ENCODE data around the gene LPAR6.

LPAR6 gene

DNA sequence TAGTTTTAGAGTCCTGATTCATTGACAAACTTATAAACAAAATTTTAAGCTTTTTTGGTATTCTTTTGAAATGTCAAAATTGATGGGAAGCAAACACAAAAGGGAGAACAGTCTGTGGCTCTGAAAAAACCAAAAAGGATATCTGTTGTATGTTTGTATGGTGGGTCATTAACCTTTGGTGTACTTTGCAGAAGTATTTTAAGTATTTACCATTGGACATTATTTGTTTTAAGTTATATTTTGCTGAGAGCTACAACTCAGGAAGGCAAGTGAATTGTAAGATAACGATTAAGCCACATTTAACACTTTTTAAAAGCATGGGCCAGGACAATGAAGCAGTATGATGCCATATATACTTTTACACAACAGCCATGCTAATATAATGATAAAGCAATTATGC is 15.2 kb downstream of the LPAR6 start:
- Histone ChIP-seq H3K36me3 (no peaks in the 10 kb centered on the region), H3K27ac (no peak overlapping the region), H3K27me3 (ENCODE audit: insufficient read depth, low read depth, severe bottlenecking) (no peaks in the 10 kb centered on the region), H3K9me3 (ENCODE audit: severe bottlenecking) (no peaks in the 10 kb centered on the region), H3K4me3 (ENCODE audit: low read depth, low read length) (no peak overlapping the region)
- TF ChIP-seq, protein P1, sequence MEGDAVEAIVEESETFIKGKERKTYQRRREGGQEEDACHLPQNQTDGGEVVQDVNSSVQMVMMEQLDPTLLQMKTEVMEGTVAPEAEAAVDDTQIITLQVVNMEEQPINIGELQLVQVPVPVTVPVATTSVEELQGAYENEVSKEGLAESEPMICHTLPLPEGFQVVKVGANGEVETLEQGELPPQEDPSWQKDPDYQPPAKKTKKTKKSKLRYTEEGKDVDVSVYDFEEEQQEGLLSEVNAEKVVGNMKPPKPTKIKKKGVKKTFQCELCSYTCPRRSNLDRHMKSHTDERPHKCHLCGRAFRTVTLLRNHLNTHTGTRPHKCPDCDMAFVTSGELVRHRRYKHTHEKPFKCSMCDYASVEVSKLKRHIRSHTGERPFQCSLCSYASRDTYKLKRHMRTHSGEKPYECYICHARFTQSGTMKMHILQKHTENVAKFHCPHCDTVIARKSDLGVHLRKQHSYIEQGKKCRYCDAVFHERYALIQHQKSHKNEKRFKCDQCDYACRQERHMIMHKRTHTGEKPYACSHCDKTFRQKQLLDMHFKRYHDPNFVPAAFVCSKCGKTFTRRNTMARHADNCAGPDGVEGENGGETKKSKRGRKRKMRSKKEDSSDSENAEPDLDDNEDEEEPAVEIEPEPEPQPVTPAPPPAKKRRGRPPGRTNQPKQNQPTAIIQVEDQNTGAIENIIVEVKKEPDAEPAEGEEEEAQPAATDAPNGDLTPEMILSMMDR (IDR thresholded peaks at IDR 0.05; ENCODE audit: low read depth, low read length): no peak
- DNase-seq: no peak

DNA sequence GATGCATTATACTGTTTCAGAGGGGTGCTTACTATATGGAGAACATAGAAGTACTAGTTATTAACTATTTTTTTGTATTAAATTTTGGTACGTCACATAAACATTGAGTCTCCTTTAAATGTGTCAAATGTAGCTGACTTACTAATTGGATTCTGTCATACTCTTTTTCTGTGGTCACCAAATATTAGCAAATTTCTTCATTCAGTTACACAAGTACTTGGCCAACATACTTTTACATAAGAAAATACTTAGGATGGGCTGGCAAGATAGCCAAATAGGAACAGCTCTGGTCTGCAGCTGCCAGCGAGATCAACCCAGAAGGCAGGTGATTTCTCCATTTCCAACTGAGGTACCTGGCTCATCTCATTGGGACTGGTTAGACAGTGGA is 19.2 kb downstream of the LPAR6 start:
- Histone ChIP-seq H3K4me3 (ENCODE audit: low read depth, low read length) (no peak overlapping the region), H3K27ac (no peak overlapping the region), H3K9me3 (ENCODE audit: severe bottlenecking) (no peaks in the 10 kb centered on the region), H3K27me3 (ENCODE audit: insufficient read depth, low read depth, severe bottlenecking) (no peaks in the 10 kb centered on the region), H3K36me3 (no peaks in the 10 kb centered on the region)
- TF ChIP-seq, protein P1 (IDR thresholded peaks at IDR 0.05; ENCODE audit: low read depth, low read length): no peak
- no peak for DNase-seq

- no peak overlapping the region for H3K27ac ChIP-seq
- no peaks in the 10 kb centered on the region for H3K36me3 ChIP-seq
- TF ChIP-seq, protein P1 (IDR thresholded peaks at IDR 0.05; ENCODE audit: low read depth, low read length): no peak
- H3K4me3 ChIP-seq (ENCODE audit: low read depth, low read length): no peak overlapping the region
- no peaks in the 10 kb centered on the region for H3K9me3 ChIP-seq (ENCODE audit: severe bottlenecking)
- no peaks in the 10 kb centered on the region for H3K27me3 ChIP-seq (ENCODE audit: insufficient read depth, low read depth, severe bottlenecking)
- DNase-seq: no peak
Observed at GRCh38 chr13:48393030-48393697, 19.7 kb downstream of the LPAR6 start.

DNA sequence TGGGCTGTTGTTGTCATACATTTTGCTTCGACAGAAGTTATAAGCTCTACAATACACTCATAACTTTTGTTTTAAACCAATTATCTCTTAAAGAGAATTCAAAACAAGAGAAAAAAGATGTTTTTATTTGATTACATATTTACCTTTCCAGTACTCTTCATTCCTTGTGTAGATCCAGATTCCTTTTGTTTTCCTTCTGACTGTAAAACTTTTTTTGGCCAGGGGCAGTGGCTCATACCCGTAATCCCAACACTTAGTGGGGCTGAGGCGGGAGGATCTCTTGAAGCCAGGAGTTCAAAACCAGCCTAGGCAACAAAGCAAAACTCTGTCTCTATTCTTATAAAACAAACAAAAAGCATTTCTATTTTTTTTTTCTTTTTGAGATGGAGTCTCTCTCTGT is 21.7 kb downstream of the LPAR6 start:
- TF ChIP-seq, protein P1 (IDR thresholded peaks at IDR 0.05; ENCODE audit: low read depth, low read length): no peak
- no peak for DNase-seq
- Histone ChIP-seq H3K36me3 (no peaks in the 10 kb centered on the region), H3K27ac (no peak overlapping the region), H3K9me3 (ENCODE audit: severe bottlenecking) (no peaks in the 10 kb centered on the region), H3K27me3 (ENCODE audit: insufficient read depth, low read depth, severe bottlenecking) (no peaks in the 10 kb centered on the region), H3K4me3 (ENCODE audit: low read depth, low read length) (no peak overlapping the region)

- no peak for DNase-seq
- H3K9me3 ChIP-seq (ENCODE audit: severe bottlenecking): no peaks in the 10 kb centered on the region
- TF ChIP-seq, protein P1 (IDR thresholded peaks at IDR 0.05; ENCODE audit: low read depth, low read length): no peak
- H3K27me3 ChIP-seq (ENCODE audit: insufficient read depth, low read depth, severe bottlenecking): no peaks in the 10 kb centered on the region
- H3K36me3 ChIP-seq: no peaks in the 10 kb centered on the region
- no peak overlapping the region for H3K27ac ChIP-seq
- no peak overlapping the region for H3K4me3 ChIP-seq (ENCODE audit: low read depth, low read length)
Observed at GRCh38 chr13:48386816-48387215, 26.1 kb downstream of the LPAR6 start.

GRCh38 chr13:48383384-48383783 is 29.5 kb downstream of the LPAR6 start:
- Histone ChIP-seq H3K36me3 (no peaks in the 10 kb centered on the region), H3K4me3 (ENCODE audit: low read depth, low read length) (no peak overlapping the region), H3K27ac (no peak overlapping the region), H3K27me3 (ENCODE audit: insufficient read depth, low read depth, severe bottlenecking) (no peaks in the 10 kb centered on the region), H3K9me3 (ENCODE audit: severe bottlenecking) (no peaks in the 10 kb centered on the region)
- TF ChIP-seq, protein P1 (IDR thresholded peaks at IDR 0.05; ENCODE audit: low read depth, low read length): no peak
- no peak for DNase-seq

Data from WERI-Rb-1 (cell line).